HUES48 (cell line): ENCODE results near the gene COL25A1.

Source experiments
- H3K27ac ChIP-seq: one replicate; pipeline ENCODE4 v1.7.0; 2013; ENCODE audit warnings: low read depth, low read length, inconsistent platforms
- H3K27me3 ChIP-seq: 2 replicates; pipeline ENCODE4 v1.6.1; 2013; ENCODE audit warnings: mild to moderate bottlenecking, low read length; ENCODE audit not compliant: control insufficient read depth, insufficient read depth
- H3K36me3 ChIP-seq: 2 replicates; pipeline ENCODE4 v1.6.1; 2013; ENCODE audit warnings: low read length; ENCODE audit not compliant: control insufficient read depth, insufficient read depth
- H3K4me1 ChIP-seq: 2 replicates; pipeline ENCODE4 v1.6.1; 2013; ENCODE audit warnings: mild to moderate bottlenecking, low read length; ENCODE audit not compliant: control insufficient read depth, insufficient read depth
- H3K4me3 ChIP-seq: 2 replicates; pipeline ENCODE4 v1.5.1; 2013; ENCODE audit warnings: mild to moderate bottlenecking, low read depth, low read length
- H3K9ac ChIP-seq: 2 replicates; pipeline ENCODE4 v1.6.1; 2013; ENCODE audit warnings: mild to moderate bottlenecking, low read depth, low read length, moderate library complexity
- H3K9me3 ChIP-seq: 2 replicates; pipeline ENCODE4 v1.6.1; 2013; ENCODE audit warnings: low read length; ENCODE audit not compliant: control insufficient read depth, insufficient read depth

COL25A1 gene

GRCh38 chr4:109243871-109244270, 58.6 kb downstream of the COL25A1 start:
- no peak overlapping the region for H3K9ac ChIP-seq
- H3K36me3 ChIP-seq = no peaks in the 10 kb centered on the region
- no peak overlapping the region for H3K27ac ChIP-seq
- no peak overlapping the region for H3K4me3 ChIP-seq
- H3K4me1 ChIP-seq = no peaks in the 10 kb centered on the region
- no peaks in the 10 kb centered on the region for H3K9me3 ChIP-seq
- H3K27me3 ChIP-seq = no peaks in the 10 kb centered on the region

GRCh38 chr4:109238746-109239145, 63.7 kb downstream of the COL25A1 start:
- Histone ChIP-seq H3K9ac (no peak overlapping the region), H3K27ac (no peak overlapping the region), H3K4me3 (no peak overlapping the region), H3K9me3 (no peaks in the 10 kb centered on the region), H3K4me1 (no peaks in the 10 kb centered on the region), H3K36me3 (no peaks in the 10 kb centered on the region), H3K27me3 (no peaks in the 10 kb centered on the region)

GRCh38 chr4:109235683-109236082, 66.8 kb downstream of the COL25A1 start:
- no peaks in the 10 kb centered on the region for H3K36me3 ChIP-seq
- H3K4me3 ChIP-seq = no peak overlapping the region
- no peak overlapping the region for H3K9ac ChIP-seq
- H3K4me1 ChIP-seq = no peaks in the 10 kb centered on the region
- no peaks in the 10 kb centered on the region for H3K27me3 ChIP-seq
- H3K9me3 ChIP-seq = no peaks in the 10 kb centered on the region
- H3K27ac ChIP-seq = no peak overlapping the region

GRCh38 chr4:109234596-109234995, 67.9 kb downstream of the COL25A1 start:
- Histone ChIP-seq H3K4me1 (no peaks in the 10 kb centered on the region), H3K27ac (no peak overlapping the region), H3K9me3 (no peaks in the 10 kb centered on the region), H3K4me3 (no peak overlapping the region), H3K9ac (no peak overlapping the region), H3K36me3 (no peaks in the 10 kb centered on the region), H3K27me3 (no peaks in the 10 kb centered on the region)

GRCh38 chr4:109233570-109233969, 68.9 kb downstream of the COL25A1 start:
- H3K27me3 ChIP-seq = no peaks in the 10 kb centered on the region
- no peak overlapping the region for H3K4me3 ChIP-seq
- no peaks in the 10 kb centered on the region for H3K9me3 ChIP-seq
- no peaks in the 10 kb centered on the region for H3K4me1 ChIP-seq
- H3K9ac ChIP-seq = no peak overlapping the region
- no peak overlapping the region for H3K27ac ChIP-seq
- H3K36me3 ChIP-seq = no peaks in the 10 kb centered on the region

- Histone ChIP-seq H3K27ac (no peak overlapping the region), H3K9ac (no peak overlapping the region), H3K9me3 (no peaks in the 10 kb centered on the region), H3K27me3 (no peaks in the 10 kb centered on the region), H3K36me3 (no peaks in the 10 kb centered on the region), H3K4me3 (no peak overlapping the region), H3K4me1 (no peaks in the 10 kb centered on the region)
These were observed 69.8 kb downstream of the COL25A1 start for GRCh38 chr4:109232681-109233080.

GRCh38 chr4:109231331-109231730, 71.1 kb downstream of the COL25A1 start:
- H3K36me3 ChIP-seq = no peaks in the 10 kb centered on the region
- H3K27ac ChIP-seq = no peak overlapping the region
- no peak overlapping the region for H3K4me3 ChIP-seq
- H3K9ac ChIP-seq = no peak overlapping the region
- H3K27me3 ChIP-seq = no peaks in the 10 kb centered on the region
- no peaks in the 10 kb centered on the region for H3K9me3 ChIP-seq
- no peaks in the 10 kb centered on the region for H3K4me1 ChIP-seq

- Histone ChIP-seq H3K27ac (no peak overlapping the region), H3K36me3 (no peaks in the 10 kb centered on the region), H3K4me3 (no peak overlapping the region), H3K9me3 (no peaks in the 10 kb centered on the region), H3K27me3 (no peaks in the 10 kb centered on the region), H3K9ac (no peak overlapping the region), H3K4me1 (no peaks in the 10 kb centered on the region)
These were observed 73.4 kb downstream of the COL25A1 start for GRCh38 chr4:109229028-109229427.

GRCh38 chr4:109218288-109218687, 84.2 kb downstream of the COL25A1 start:
- Histone ChIP-seq H3K4me3 (no peak overlapping the region), H3K9ac (no peak overlapping the region), H3K27me3 (no peaks in the 10 kb centered on the region), H3K4me1 (no peaks in the 10 kb centered on the region), H3K27ac (no peak overlapping the region), H3K9me3 (no peaks in the 10 kb centered on the region), H3K36me3 (no peaks in the 10 kb centered on the region)

GRCh38 chr4:109216085-109216696, 86.3 kb downstream of the COL25A1 start:
- Histone ChIP-seq H3K4me3 (no peak overlapping the region), H3K27ac (no peak overlapping the region), H3K36me3 (no peaks in the 10 kb centered on the region), H3K27me3 (no peaks in the 10 kb centered on the region), H3K9me3 (no peaks in the 10 kb centered on the region), H3K9ac (no peak overlapping the region), H3K4me1 (no peaks in the 10 kb centered on the region)

GRCh38 chr4:109215506-109215905, 87.0 kb downstream of the COL25A1 start:
- Histone ChIP-seq H3K36me3 (no peaks in the 10 kb centered on the region), H3K9ac (no peak overlapping the region), H3K4me3 (no peak overlapping the region), H3K9me3 (no peaks in the 10 kb centered on the region), H3K27me3 (no peaks in the 10 kb centered on the region), H3K4me1 (no peaks in the 10 kb centered on the region), H3K27ac (no peak overlapping the region)
